HepG2 (cell line): ENCODE data around the gene ZNF19. TPM values are rescaled to one million over a fixed set of nuclear protein-coding genes. Genes with fewer than 3 reads are reported as not detected.
A peak's percentile ranks its signal among the peaks of the same experiment; 100 is the strongest.

Source experiments
- EHMT2 ChIP-seq: fragments of 200-600 bp; sonication (generic); IDR thresholded peaks from 2 replicates; pipeline ENCODE4 v1.7.0; 2017; ENCODE audit warnings: antibody characterized with exemption, low read depth, low read length, borderline replicate concordance
- FOXA3 ChIP-seq: IDR thresholded peaks from 2 replicates; pipeline ENCODE4 v1.6.1; 2016; ENCODE audit warnings: missing genetic modification reagents, missing compliant biosample characterization
- GTF2F1 ChIP-seq: fragments of 150-350 bp; IDR thresholded peaks from 2 replicates; pipeline ENCODE4 v1.6.1; 2014; ENCODE audit warnings: low read length
- KAT7 ChIP-seq: IDR thresholded peaks from 2 replicates; pipeline ENCODE4 v1.6.1; 2018; ENCODE audit warnings: borderline replicate concordance, missing compliant biosample characterization
- MAF1 ChIP-seq: sonication (generic); formaldehyde crosslinking; IDR thresholded peaks from 2 replicates; pipeline ENCODE4 v1.5.0; 2020; ENCODE audit warnings: missing genetic modification reagents, borderline replicate concordance
- MAFF ChIP-seq: IDR thresholded peaks from 2 replicates; pipeline ENCODE4 v1.6.1; 2011; ENCODE audit warnings: low read depth, low read length, improper control_type of control experiment
- POGZ ChIP-seq: sonication (generic); formaldehyde crosslinking; IDR thresholded peaks from 2 replicates; pipeline ENCODE4 v1.4.0; 2020; ENCODE audit warnings: mild to moderate bottlenecking, missing genetic modification reagents
- RCOR2 ChIP-seq: IDR thresholded peaks from 2 replicates; pipeline ENCODE4 v1.6.1; 2016; ENCODE audit warnings: missing biosample characterization, missing genetic modification reagents
- SCMH1 ChIP-seq: sonication (generic); formaldehyde crosslinking; IDR thresholded peaks from 2 replicates; pipeline ENCODE4 v1.9.0; 2021; ENCODE audit warnings: missing genetic modification reagents, mild to moderate bottlenecking, borderline replicate concordance
- SP140L ChIP-seq: sonication (generic); formaldehyde crosslinking; IDR thresholded peaks from 2 replicates; pipeline ENCODE4 v1.4.0; 2020; ENCODE audit warnings: missing genetic modification reagents, borderline replicate concordance
- ZFP37 ChIP-seq: sonication (generic); formaldehyde crosslinking; IDR thresholded peaks from 2 replicates; pipeline ENCODE4 v1.4.0; 2020; ENCODE audit warnings: missing genetic modification reagents, borderline replicate concordance
- ZNF12 ChIP-seq: sonication (generic); formaldehyde crosslinking; IDR thresholded peaks from 2 replicates; pipeline ENCODE4 v1.5.0; 2020; ENCODE audit warnings: missing genetic modification reagents
- ZNF552 ChIP-seq: sonication (generic); formaldehyde crosslinking; IDR thresholded peaks from 2 replicates; pipeline ENCODE4 v1.9.0; 2022; ENCODE audit warnings: missing genetic modification reagents, mild to moderate bottlenecking, borderline replicate concordance
- ZNF567 ChIP-seq: sonication (generic); formaldehyde crosslinking; IDR thresholded peaks from 2 replicates; pipeline ENCODE4 v1.8.1; 2023; ENCODE audit warnings: mild to moderate bottlenecking, missing genetic modification reagents, borderline replicate concordance
- ZNF615 ChIP-seq: sonication (generic); formaldehyde crosslinking; IDR thresholded peaks from 2 replicates; pipeline ENCODE4 v1.5.0; 2020; ENCODE audit warnings: mild to moderate bottlenecking, missing genetic modification reagents, borderline replicate concordance
- ZNF724P ChIP-seq: sonication (generic); formaldehyde crosslinking; IDR thresholded peaks from 2 replicates; pipeline ENCODE4 v1.8.0; 2022; ENCODE audit warnings: missing genetic modification reagents, borderline replicate concordance
- ZNF780A ChIP-seq: sonication (generic); formaldehyde crosslinking; IDR thresholded peaks from 2 replicates; pipeline ENCODE4 v1.8.0; 2022; ENCODE audit warnings: mild to moderate bottlenecking, missing genetic modification reagents, moderate library complexity
- polyA plus RNA-seq, 8 experiments: library from polyadenylated mRNA; depleted of rRNA in 3 of 8; stranded (reverse) in 7 of 8; unstranded in 1 of 8; fragments of >200 nt; fragmentation: Illumina TruSeq in 4 of 8; extraction: Trizol in 4 of 8; gene quantifications; 2 replicates each; pipeline versions ENCODE4 v1.2.1 to v1.2.3, GENCODE V29; 2011 to 2016; ENCODE audit warnings: low read depth in 4 of 8, missing spikeins in 1 of 8, mixed read lengths in 1 of 8; ENCODE audit not compliant: insufficient read depth in 1 of 8
- total RNA-seq, 5 experiments: library from RNA; depleted of rRNA; stranded (reverse); fragments of >200 nt; fragmentation: Illumina TruSeq; extraction: Trizol; gene quantifications; 2 replicates each; pipeline ENCODE4 v1.2.3, GENCODE V29; 2016; ENCODE audit warnings: low read depth in 1 of 5
- TF ChIP-seq, protein P1 (sequence below): sonication (generic); formaldehyde crosslinking; conservative IDR thresholded peaks from 2 replicates; pipeline ENCODE4 v1.8.0; 2022; ENCODE audit warnings: mild to moderate bottlenecking, moderate library complexity, missing genetic modification reagents
- TF ChIP-seq, protein P2 (sequence below): sonication (generic); formaldehyde crosslinking; IDR thresholded peaks from 2 replicates; pipeline ENCODE4 v1.4.0; 2020; ENCODE audit warnings: missing genetic modification reagents
- TF ChIP-seq, protein P3 (sequence below): sonication (generic); formaldehyde crosslinking; IDR thresholded peaks from 2 replicates; pipeline ENCODE4 v1.9.0; 2021; ENCODE audit warnings: missing genetic modification reagents, mild to moderate bottlenecking, borderline replicate concordance
- TF ChIP-seq, protein P4 (sequence below): sonication (generic); formaldehyde crosslinking; IDR thresholded peaks from 2 replicates; pipeline ENCODE4 v1.8.1; 2023; ENCODE audit warnings: mild to moderate bottlenecking, moderate library complexity, missing genetic modification reagents
- TF ChIP-seq, protein P5 (sequence below): sonication (generic); formaldehyde crosslinking; conservative IDR thresholded peaks from 2 replicates; pipeline ENCODE4 v1.4.0; 2020; ENCODE audit warnings: missing genetic modification reagents

ZNF19 gene
- total and polyA plus RNA-seq, 2 of the 13 experiments (the other 11 are each of a cell fraction or from before 2014, with no cell fraction given): 3.2 to 5.8 TPM

DNA sequence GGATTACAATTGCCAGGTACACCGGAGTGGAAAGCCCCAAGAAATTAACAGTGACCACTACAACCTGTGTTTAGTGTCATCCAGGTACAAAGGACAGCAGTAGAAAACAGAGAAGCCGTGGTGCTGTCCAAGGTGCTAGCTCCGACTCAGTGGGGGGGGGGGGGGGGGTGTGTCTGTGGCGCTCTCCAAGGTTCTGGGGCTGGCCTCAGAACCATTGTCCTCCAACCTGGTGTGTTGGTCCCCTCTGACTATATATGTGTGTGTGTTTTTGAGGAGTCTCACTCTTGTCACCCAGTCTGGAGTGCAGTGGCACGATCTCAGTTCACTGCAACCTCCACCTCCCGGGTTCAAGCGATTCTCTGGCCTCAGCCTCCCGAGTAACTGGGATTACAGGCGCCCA lies 21.3 kb downstream of the ZNF19 start (continued):
- TF ChIP-seq, protein P1, sequence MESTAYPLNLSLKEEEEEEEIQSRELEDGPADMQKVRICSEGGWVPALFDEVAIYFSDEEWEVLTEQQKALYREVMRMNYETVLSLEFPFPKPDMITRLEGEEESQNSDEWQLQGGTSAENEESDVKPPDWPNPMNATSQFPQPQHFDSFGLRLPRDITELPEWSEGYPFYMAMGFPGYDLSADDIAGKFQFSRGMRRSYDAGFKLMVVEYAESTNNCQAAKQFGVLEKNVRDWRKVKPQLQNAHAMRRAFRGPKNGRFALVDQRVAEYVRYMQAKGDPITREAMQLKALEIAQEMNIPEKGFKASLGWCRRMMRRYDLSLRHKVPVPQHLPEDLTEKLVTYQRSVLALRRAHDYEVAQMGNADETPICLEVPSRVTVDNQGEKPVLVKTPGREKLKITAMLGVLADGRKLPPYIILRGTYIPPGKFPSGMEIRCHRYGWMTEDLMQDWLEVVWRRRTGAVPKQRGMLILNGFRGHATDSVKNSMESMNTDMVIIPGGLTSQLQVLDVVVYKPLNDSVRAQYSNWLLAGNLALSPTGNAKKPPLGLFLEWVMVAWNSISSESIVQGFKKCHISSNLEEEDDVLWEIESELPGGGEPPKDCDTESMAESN (CRISPR knock-in tag): peak; percentile 63; the same call in 1 of the 2 replicates
- TF ChIP-seq ZNF780A (CRISPR knock-in tag): peak; percentile 69; the same call in 1 of the 2 replicates
- TF ChIP-seq ZNF724P: 0 out of 2 replicates have a peak, but pooled peaks have one; percentile 70
- TF ChIP-seq, protein P2, sequence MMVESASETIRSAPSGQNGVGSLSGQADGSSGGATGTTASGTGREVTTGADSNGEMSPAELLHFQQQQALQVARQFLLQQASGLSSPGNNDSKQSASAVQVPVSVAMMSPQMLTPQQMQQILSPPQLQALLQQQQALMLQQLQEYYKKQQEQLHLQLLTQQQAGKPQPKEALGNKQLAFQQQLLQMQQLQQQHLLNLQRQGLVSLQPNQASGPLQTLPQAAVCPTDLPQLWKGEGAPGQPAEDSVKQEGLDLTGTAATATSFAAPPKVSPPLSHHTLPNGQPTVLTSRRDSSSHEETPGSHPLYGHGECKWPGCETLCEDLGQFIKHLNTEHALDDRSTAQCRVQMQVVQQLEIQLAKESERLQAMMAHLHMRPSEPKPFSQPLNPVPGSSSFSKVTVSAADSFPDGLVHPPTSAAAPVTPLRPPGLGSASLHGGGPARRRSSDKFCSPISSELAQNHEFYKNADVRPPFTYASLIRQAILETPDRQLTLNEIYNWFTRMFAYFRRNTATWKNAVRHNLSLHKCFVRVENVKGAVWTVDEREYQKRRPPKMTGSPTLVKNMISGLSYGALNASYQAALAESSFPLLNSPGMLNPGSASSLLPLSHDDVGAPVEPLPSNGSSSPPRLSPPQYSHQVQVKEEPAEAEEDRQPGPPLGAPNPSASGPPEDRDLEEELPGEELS: peak; percentile 68
- TF ChIP-seq, protein P3, sequence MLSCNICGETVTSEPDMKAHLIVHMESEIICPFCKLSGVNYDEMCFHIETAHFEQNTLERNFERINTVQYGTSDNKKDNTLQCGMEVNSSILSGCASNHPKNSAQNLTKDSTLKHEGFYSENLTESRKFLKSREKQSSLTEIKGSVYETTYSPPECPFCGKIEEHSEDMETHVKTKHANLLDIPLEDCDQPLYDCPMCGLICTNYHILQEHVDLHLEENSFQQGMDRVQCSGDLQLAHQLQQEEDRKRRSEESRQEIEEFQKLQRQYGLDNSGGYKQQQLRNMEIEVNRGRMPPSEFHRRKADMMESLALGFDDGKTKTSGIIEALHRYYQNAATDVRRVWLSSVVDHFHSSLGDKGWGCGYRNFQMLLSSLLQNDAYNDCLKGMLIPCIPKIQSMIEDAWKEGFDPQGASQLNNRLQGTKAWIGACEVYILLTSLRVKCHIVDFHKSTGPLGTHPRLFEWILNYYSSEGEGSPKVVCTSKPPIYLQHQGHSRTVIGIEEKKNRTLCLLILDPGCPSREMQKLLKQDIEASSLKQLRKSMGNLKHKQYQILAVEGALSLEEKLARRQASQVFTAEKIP (CRISPR knock-in tag): no peak
- no peak for TF ChIP-seq GTF2F1
- peak; percentile 93; the same call in 1 of the 2 replicates for TF ChIP-seq MAF1
- TF ChIP-seq SCMH1 (CRISPR knock-in tag): no peak
- peak; percentile 99; the same call in 1 of the 2 replicates for TF ChIP-seq SP140L (CRISPR knock-in tag)
- no peak for TF ChIP-seq MAFF
- no peak for TF ChIP-seq KAT7 (CRISPR knock-in tag)
- no peak for TF ChIP-seq ZNF567
- TF ChIP-seq POGZ: no peak
- peak; percentile 89 for TF ChIP-seq ZNF12 (CRISPR knock-in tag)
- peak; percentile 99 for TF ChIP-seq ZFP37 (CRISPR knock-in tag)
- peak; percentile 100 for TF ChIP-seq EHMT2
- TF ChIP-seq ZNF615 (CRISPR knock-in tag): peak; percentile 93; the same call in 1 of the 2 replicates
- TF ChIP-seq, protein P4, sequence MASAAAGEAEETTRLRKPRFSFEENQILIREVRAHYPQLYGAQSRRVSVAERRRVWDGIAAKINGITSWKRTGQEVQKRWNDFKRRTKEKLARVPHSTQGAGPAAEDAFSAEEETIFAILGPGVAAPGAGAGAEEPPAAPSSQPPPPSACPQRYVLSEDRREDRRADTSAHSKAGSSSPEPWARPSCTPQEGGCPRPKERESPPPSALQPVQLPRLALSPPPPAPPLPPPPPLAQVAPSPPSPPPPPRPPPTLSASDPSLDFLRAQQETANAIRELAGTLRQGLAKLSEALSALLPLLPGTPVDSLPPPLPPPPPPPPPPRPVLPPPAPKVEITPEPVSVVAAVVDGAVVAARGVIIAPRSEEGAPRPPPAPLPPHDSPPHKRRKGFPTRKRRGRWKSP (CRISPR knock-in tag): peak; percentile 72; the same call in 1 of the 2 replicates
- TF ChIP-seq, protein P5, sequence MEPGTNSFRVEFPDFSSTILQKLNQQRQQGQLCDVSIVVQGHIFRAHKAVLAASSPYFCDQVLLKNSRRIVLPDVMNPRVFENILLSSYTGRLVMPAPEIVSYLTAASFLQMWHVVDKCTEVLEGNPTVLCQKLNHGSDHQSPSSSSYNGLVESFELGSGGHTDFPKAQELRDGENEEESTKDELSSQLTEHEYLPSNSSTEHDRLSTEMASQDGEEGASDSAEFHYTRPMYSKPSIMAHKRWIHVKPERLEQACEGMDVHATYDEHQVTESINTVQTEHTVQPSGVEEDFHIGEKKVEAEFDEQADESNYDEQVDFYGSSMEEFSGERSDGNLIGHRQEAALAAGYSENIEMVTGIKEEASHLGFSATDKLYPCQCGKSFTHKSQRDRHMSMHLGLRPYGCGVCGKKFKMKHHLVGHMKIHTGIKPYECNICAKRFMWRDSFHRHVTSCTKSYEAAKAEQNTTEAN: peak; percentile 95
- no peak for TF ChIP-seq RCOR2 (CRISPR knock-in tag)
- peak; percentile 91 for TF ChIP-seq ZNF552
- peak; percentile 45; the same call in 1 of the 2 replicates for TF ChIP-seq FOXA3 (CRISPR knock-in tag)
